Thymus (tissue), 11 donors: Measurements from ENCODE around the gene CDV3. TPM values are rescaled to one million over a fixed set of nuclear protein-coding genes. Genes with fewer than 3 reads are reported as not detected.

ENCODE experiments used
- DNase-seq, 9 donors: peaks; one replicate each; pipeline ENCODE4 v3.0.0-alpha.2; 2013; ENCODE audit warnings: low spot score in 9 of 9, low read depth in 6 of 9, missing footprints in 1 of 9
- H3K27ac ChIP-seq, 2 donors: one replicate each; pipeline ENCODE4 v1.5.1; 2013; ENCODE audit warnings: control low read depth in 1 of 2, low read depth in 1 of 2, low read length in 1 of 2, mild to moderate bottlenecking in 1 of 2, moderate library complexity in 1 of 2
- H3K27me3 ChIP-seq, 2 donors: one replicate each; pipeline ENCODE4 v1.5.1; 2013; ENCODE audit warnings: low read length in 1 of 2; ENCODE audit not compliant: control insufficient read depth in 2 of 2, insufficient read depth in 1 of 2
- H3K36me3 ChIP-seq, 2 donors: one replicate each; pipeline ENCODE4 v1.5.1; 2013; ENCODE audit warnings: low read length in 1 of 2, mild to moderate bottlenecking in 1 of 2, moderate library complexity in 1 of 2; ENCODE audit not compliant: control insufficient read depth in 2 of 2, insufficient read depth in 2 of 2
- H3K4me1 ChIP-seq, 2 donors: one replicate each; pipeline ENCODE4 v1.5.1; 2013; ENCODE audit warnings: low read length in 2 of 2; ENCODE audit not compliant: control insufficient read depth in 2 of 2, insufficient read depth in 2 of 2
- H3K4me3 ChIP-seq, 2 donors: one replicate each; pipeline ENCODE4 v1.5.1; 2013; ENCODE audit warnings: low read length in 2 of 2, control low read depth in 1 of 2, mild to moderate bottlenecking in 1 of 2
- H3K9me3 ChIP-seq, 2 donors: one replicate each; pipeline ENCODE4 v1.5.1; 2013; ENCODE audit warnings: low read length in 1 of 2, mild to moderate bottlenecking in 1 of 2; ENCODE audit not compliant: control insufficient read depth in 2 of 2, insufficient read depth in 1 of 2
- WGBS: extraction: QIAGEN DNeasy Blood & Tissue Kit; methylation state at CpG from one replicate; pipeline ENCODE4 v1.1.7; 2013; 5-methylcytosine and 5-hydroxymethylcytosine counted together
- polyA plus RNA-seq: library from polyadenylated mRNA; stranded (reverse); fragments of 200-250 nt; gene quantifications from one replicate; pipeline ENCODE4 v1.2.3, GENCODE V29; 2013
- total RNA-seq: library from RNA; stranded (reverse); fragments of 120-200 nt; gene quantifications from one replicate; pipeline ENCODE4 v1.2.4, GENCODE V29; 2013
- donor health status: healthy.

The CDV3 gene
- total and polyA plus RNA-seq, 2 donors = 166 to 175 TPM

GRCh38 chr3:133588784-133589465 is 15.4 kb downstream of the CDV3 start:
- peaks cover 39 to 61% of the 10 kb centered on the region in 2 donors for H3K36me3 ChIP-seq
- H3K4me3 ChIP-seq = no peak overlapping the region
- no peak for DNase-seq
- 97% methylated on average over 2 of the region's 2 CpGs for WGBS
- no peaks in the 10 kb centered on the region for H3K4me1 ChIP-seq
- H3K27ac ChIP-seq = no peak overlapping the region
- H3K9me3 ChIP-seq = no peaks in the 10 kb centered on the region
- H3K27me3 ChIP-seq = no peaks in the 10 kb centered on the region

- H3K27me3 ChIP-seq = no peaks in the 10 kb centered on the region
- H3K27ac ChIP-seq = no peak overlapping the region
- 98% methylated on average over 8 of the region's 8 CpGs for WGBS
- DNase-seq = no peak
- no peaks in the 10 kb centered on the region for H3K4me1 ChIP-seq
- H3K4me3 ChIP-seq = no peak overlapping the region
- H3K36me3 ChIP-seq = peaks cover 39 to 56% of the 10 kb centered on the region in 2 donors
- H3K9me3 ChIP-seq = no peaks in the 10 kb centered on the region
Measured at GRCh38 chr3:133589503-133589902, 16.0 kb downstream of the CDV3 start.

GRCh38 chr3:133591271-133591742 is 17.8 kb downstream of the CDV3 start:
- WGBS = 99% methylated on average over 3 of the region's 3 CpGs
- Histone ChIP-seq H3K4me1 (no peaks in the 10 kb centered on the region), H3K27ac (no peak overlapping the region), H3K9me3 (no peaks in the 10 kb centered on the region), H3K36me3 (peaks cover 24 to 38% of the 10 kb centered on the region in 2 donors), H3K27me3 (no peaks in the 10 kb centered on the region), H3K4me3 (no peak overlapping the region)
- no peak for DNase-seq

- 96% methylated on average over 5 of the region's 5 CpGs for WGBS
- H3K9me3 ChIP-seq = no peaks in the 10 kb centered on the region
- DNase-seq = no peak
- no peak overlapping the region for H3K27ac ChIP-seq
- peaks cover 14 to 28% of the 10 kb centered on the region in 2 donors for H3K36me3 ChIP-seq
- no peaks in the 10 kb centered on the region for H3K4me1 ChIP-seq
- no peaks in the 10 kb centered on the region for H3K27me3 ChIP-seq
- no peak overlapping the region for H3K4me3 ChIP-seq
Measured at GRCh38 chr3:133592843-133593242, 19.4 kb downstream of the CDV3 start.

GRCh38 chr3:133593243-133593642 is 19.8 kb downstream of the CDV3 start:
- H3K27me3 ChIP-seq = no peaks in the 10 kb centered on the region
- no peak overlapping the region for H3K4me3 ChIP-seq
- H3K27ac ChIP-seq = no peak overlapping the region
- no peak for DNase-seq
- WGBS = 98% methylated on average over 2 of the region's 2 CpGs
- H3K9me3 ChIP-seq = no peaks in the 10 kb centered on the region
- no peaks in the 10 kb centered on the region for H3K4me1 ChIP-seq
- H3K36me3 ChIP-seq = peaks cover 14 to 28% of the 10 kb centered on the region in 2 donors

- no peaks in the 10 kb centered on the region for H3K9me3 ChIP-seq
- no peak overlapping the region for H3K4me3 ChIP-seq
- no peaks in the 10 kb centered on the region for H3K4me1 ChIP-seq
- no peak overlapping the region for H3K27ac ChIP-seq
- H3K36me3 ChIP-seq = peaks cover 6 to 13% of the 10 kb centered on the region in 2 donors
- WGBS = 92% methylated on average over 1 of the region's 1 CpG
- DNase-seq = no peak
- H3K27me3 ChIP-seq = no peaks in the 10 kb centered on the region
Measured at GRCh38 chr3:133595341-133595740, 21.9 kb downstream of the CDV3 start.

GRCh38 chr3:133598405-133598804 is 24.9 kb downstream of the CDV3 start:
- H3K27ac ChIP-seq = no peak overlapping the region
- H3K4me3 ChIP-seq = no peak overlapping the region
- H3K4me1 ChIP-seq = no peaks in the 10 kb centered on the region
- H3K27me3 ChIP-seq = no peaks in the 10 kb centered on the region
- DNase-seq = no peak
- no peaks in the 10 kb centered on the region for H3K9me3 ChIP-seq
- H3K36me3 ChIP-seq = peaks cover 6 to 36% of the 10 kb centered on the region in 2 donors
- WGBS = 97% methylated on average over 3 of the region's 3 CpGs

GRCh38 chr3:133599280-133599679 is 25.8 kb downstream of the CDV3 start:
- no peak overlapping the region for H3K27ac ChIP-seq
- H3K36me3 ChIP-seq = peaks cover 6 to 37% of the 10 kb centered on the region in 2 donors
- WGBS = 98% methylated on average over 2 of the region's 2 CpGs
- no peaks in the 10 kb centered on the region for H3K4me1 ChIP-seq
- no peak for DNase-seq
- H3K9me3 ChIP-seq = no peaks in the 10 kb centered on the region
- no peaks in the 10 kb centered on the region for H3K27me3 ChIP-seq
- H3K4me3 ChIP-seq = no peak overlapping the region

- peaks cover 10 to 48% of the 10 kb centered on the region in 2 donors for H3K36me3 ChIP-seq
- no peak for DNase-seq
Measured at GRCh38 chr3:133600572-133601081, 27.1 kb downstream of the CDV3 start.

More at GRCh38 chr3:133600572-133601081, 27.1 kb downstream of the CDV3 start:
- Histone ChIP-seq H3K9me3 (no peaks in the 10 kb centered on the region), H3K27ac (no peak overlapping the region), H3K4me3 (no peak overlapping the region), H3K4me1 (no peaks in the 10 kb centered on the region), H3K27me3 (no peaks in the 10 kb centered on the region)
- 100% methylated on average over 1 of the region's 1 CpG for WGBS
